Transverse colon (tissue), 4 donors: ENCODE data around the gene NKD2.

ENCODE experiments used
- CTCF ChIP-seq, 5 experiments: fragments of 200-600 bp in 3 of 5; fragments of 450-650 bp in 2 of 5; sonication (generic) in 3 of 5; IDR thresholded peaks; 1 replicate in 2 of 5; 2 replicates in 3 of 5; pipeline ENCODE4 v1.5.1; 2016 to 2017; ENCODE audit warnings: antibody characterized with exemption in 5 of 5, inconsistent platforms in 3 of 5, mild to moderate bottlenecking in 2 of 5, moderate library complexity in 1 of 5
- EP300 ChIP-seq: sonication (generic); formaldehyde crosslinking; IDR thresholded peaks from one replicate; pipeline ENCODE4 v1.6.1; 2017; ENCODE audit warnings: antibody characterized with exemption, low read depth
- POLR2A ChIP-seq: fragments of 450-650 bp; IDR thresholded peaks from one replicate; pipeline ENCODE4 v1.6.1; 2016; ENCODE audit warnings: antibody characterized with exemption, mild to moderate bottlenecking, moderate library complexity
- POLR2AphosphoS5 ChIP-seq, 3 donors: sonication (generic); formaldehyde crosslinking; IDR thresholded peaks; one replicate each; pipeline ENCODE4 v1.6.1; 2016; ENCODE audit warnings: antibody characterized with exemption in 3 of 3

GRCh38 chr5:1065891-1066650, 57.5 kb downstream of the NKD2 start:
- TF ChIP-seq CTCF (IDR thresholded peaks at IDR 0.05) (no peak), POLR2A (no peak), EP300 (no peak), POLR2AphosphoS5 (IDR thresholded peaks at IDR 0.05) (no peak)
